ENCODE data around the gene DUS3L.

DNA sequence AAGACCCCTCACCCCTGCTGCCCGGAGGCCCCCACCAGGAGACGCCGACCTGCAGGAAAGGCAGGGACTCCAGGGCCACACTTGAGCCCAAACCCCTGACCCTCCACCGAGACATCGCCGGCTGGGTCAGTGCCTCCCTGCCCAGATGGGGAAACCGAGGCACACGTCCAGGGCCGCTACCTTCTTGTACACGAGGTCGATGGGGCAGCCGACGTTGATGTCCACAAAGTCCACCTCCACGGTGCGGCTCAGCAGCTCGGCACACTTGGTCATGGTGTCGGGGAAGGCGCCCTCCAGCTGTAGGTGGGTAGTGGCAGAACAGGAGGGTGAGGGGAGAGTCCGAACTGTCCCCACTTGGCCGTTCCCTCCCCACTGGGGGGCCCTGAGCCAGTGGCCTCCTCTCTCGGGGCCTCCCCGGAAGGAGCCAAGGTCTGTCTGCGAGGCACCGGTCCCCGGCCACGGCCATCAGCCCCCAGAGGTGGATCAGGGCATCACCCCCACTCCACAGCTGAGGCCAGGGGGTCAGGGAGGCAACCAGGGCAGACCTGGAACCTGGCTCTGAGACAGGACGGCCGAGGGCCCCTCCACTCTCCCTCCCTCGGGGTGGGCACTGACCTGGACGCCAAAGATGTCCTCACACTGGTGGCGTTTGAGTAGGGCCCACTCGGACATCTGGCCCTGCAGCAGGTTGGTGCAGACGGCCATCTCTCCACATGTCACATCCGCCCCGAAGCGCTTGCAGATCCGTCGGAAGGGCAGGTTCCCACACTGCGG lies 3.4 kb downstream of the DUS3L start:
- TF ChIP-seq GATA3 (IDR thresholded peaks at IDR 0.05; ENCODE audit: low read depth, low read length) (no peak), GATA2 (IDR thresholded peaks at IDR 0.05; ENCODE audit: low read depth, low read length) (no peak)
